NCI-H345 (cell line): ENCODE results near the gene ZBTB17.
"Not testable (repeated sequence)": the region's sequence is repeated elsewhere in the genome, so short reads cannot be mapped to it uniquely, and the experiment has no call there.

Source experiments
- DNase-seq: peaks from one replicate; lab custom pipeline; 2025; lab: John Stamatoyannopoulos, UW

Gene ZBTB17

GRCh38 chr1:15896841-15897610 is 78.9 kb downstream of the ZBTB17 start:
- DNase-seq, result not testable (repeated sequence)

- no peak for DNase-seq
Measured at GRCh38 chr1:15895233-15895632, 80.7 kb downstream of the ZBTB17 start.

GRCh38 chr1:15892857-15893599 is 82.9 kb downstream of the ZBTB17 start:
- not testable (repeated sequence) for DNase-seq
